H1 (cell line): ENCODE results near the gene GRIA4. TPM values are rescaled to one million over a fixed set of nuclear protein-coding genes. Genes with fewer than 3 reads are reported as not detected.

ENCODE experiments used
- GTF2F1 ChIP-seq: IDR thresholded peaks from 2 replicates; pipeline ENCODE4 v1.6.1; 2012; ENCODE audit warnings: low read depth, low read length, improper control_type of control experiment, borderline replicate concordance
- RBBP5 ChIP-seq: IDR thresholded peaks from 2 replicates; pipeline ENCODE4 v1.7.1; 2012; ENCODE audit warnings: low read depth, mild to moderate bottlenecking, inconsistent platforms, low read length, moderate library complexity, borderline replicate concordance
- polyA plus RNA-seq, 7 experiments: library from polyadenylated mRNA; depleted of rRNA in 3 of 7; stranded (reverse) in 5 of 7; unstranded in 2 of 7; fragments of >200 nt in 5 of 7; fragments of 200-250 nt in 2 of 7; gene quantifications; 1 replicate in 5 of 7; 2 replicates in 1 of 7; 4 replicates in 1 of 7; pipeline versions ENCODE4 v1.2.1 to v1.2.3, GENCODE V29; 2011 to 2013; ENCODE audit warnings: missing spikeins in 2 of 7, mixed read lengths in 2 of 7
- total RNA-seq: library from RNA; stranded (reverse); fragmentation: NEBNext Ultra II Directional; extraction: Animal tissue kit (Norgen Biotek cat#: 25700); gene quantifications from 2 replicates; pipeline ENCODE4 v1.2.1, GENCODE V29; 2021
- TF ChIP-seq, protein P1 (sequence below): fragments of 300-600 bp; sonication (generic); IDR thresholded peaks from 2 replicates; pipeline ENCODE4 v1.7.1; 2012; ENCODE audit warnings: low read length, moderate library complexity, mild to moderate bottlenecking, inconsistent platforms; ENCODE audit not compliant: insufficient replicate concordance

Gene GRIA4
- total and polyA plus RNA-seq, 2 of the 8 experiments (the other 6 are each of a cell fraction or from before 2014, with no cell fraction given), result 12.5 to 21.8 TPM

DNA sequence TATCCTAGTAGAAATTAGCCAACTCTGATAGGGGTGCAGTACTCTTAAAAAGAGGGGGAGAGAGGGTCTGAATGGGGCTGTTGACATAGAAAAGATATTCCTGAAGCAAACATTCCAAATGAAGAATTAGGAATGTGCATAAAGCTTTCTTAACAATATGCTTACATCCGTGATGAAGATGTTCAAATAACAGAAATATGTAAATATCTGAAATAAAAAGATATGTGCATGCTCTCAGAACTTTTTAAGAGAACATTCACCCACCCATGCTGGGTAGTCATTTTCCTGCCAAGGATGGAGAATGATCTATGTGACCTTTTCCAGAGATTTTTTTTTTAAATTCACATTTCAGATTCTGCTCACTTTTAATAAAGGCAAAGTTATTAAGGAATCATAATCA is 80.6 kb downstream of the GRIA4 start (continued):
- TF ChIP-seq, protein P1, sequence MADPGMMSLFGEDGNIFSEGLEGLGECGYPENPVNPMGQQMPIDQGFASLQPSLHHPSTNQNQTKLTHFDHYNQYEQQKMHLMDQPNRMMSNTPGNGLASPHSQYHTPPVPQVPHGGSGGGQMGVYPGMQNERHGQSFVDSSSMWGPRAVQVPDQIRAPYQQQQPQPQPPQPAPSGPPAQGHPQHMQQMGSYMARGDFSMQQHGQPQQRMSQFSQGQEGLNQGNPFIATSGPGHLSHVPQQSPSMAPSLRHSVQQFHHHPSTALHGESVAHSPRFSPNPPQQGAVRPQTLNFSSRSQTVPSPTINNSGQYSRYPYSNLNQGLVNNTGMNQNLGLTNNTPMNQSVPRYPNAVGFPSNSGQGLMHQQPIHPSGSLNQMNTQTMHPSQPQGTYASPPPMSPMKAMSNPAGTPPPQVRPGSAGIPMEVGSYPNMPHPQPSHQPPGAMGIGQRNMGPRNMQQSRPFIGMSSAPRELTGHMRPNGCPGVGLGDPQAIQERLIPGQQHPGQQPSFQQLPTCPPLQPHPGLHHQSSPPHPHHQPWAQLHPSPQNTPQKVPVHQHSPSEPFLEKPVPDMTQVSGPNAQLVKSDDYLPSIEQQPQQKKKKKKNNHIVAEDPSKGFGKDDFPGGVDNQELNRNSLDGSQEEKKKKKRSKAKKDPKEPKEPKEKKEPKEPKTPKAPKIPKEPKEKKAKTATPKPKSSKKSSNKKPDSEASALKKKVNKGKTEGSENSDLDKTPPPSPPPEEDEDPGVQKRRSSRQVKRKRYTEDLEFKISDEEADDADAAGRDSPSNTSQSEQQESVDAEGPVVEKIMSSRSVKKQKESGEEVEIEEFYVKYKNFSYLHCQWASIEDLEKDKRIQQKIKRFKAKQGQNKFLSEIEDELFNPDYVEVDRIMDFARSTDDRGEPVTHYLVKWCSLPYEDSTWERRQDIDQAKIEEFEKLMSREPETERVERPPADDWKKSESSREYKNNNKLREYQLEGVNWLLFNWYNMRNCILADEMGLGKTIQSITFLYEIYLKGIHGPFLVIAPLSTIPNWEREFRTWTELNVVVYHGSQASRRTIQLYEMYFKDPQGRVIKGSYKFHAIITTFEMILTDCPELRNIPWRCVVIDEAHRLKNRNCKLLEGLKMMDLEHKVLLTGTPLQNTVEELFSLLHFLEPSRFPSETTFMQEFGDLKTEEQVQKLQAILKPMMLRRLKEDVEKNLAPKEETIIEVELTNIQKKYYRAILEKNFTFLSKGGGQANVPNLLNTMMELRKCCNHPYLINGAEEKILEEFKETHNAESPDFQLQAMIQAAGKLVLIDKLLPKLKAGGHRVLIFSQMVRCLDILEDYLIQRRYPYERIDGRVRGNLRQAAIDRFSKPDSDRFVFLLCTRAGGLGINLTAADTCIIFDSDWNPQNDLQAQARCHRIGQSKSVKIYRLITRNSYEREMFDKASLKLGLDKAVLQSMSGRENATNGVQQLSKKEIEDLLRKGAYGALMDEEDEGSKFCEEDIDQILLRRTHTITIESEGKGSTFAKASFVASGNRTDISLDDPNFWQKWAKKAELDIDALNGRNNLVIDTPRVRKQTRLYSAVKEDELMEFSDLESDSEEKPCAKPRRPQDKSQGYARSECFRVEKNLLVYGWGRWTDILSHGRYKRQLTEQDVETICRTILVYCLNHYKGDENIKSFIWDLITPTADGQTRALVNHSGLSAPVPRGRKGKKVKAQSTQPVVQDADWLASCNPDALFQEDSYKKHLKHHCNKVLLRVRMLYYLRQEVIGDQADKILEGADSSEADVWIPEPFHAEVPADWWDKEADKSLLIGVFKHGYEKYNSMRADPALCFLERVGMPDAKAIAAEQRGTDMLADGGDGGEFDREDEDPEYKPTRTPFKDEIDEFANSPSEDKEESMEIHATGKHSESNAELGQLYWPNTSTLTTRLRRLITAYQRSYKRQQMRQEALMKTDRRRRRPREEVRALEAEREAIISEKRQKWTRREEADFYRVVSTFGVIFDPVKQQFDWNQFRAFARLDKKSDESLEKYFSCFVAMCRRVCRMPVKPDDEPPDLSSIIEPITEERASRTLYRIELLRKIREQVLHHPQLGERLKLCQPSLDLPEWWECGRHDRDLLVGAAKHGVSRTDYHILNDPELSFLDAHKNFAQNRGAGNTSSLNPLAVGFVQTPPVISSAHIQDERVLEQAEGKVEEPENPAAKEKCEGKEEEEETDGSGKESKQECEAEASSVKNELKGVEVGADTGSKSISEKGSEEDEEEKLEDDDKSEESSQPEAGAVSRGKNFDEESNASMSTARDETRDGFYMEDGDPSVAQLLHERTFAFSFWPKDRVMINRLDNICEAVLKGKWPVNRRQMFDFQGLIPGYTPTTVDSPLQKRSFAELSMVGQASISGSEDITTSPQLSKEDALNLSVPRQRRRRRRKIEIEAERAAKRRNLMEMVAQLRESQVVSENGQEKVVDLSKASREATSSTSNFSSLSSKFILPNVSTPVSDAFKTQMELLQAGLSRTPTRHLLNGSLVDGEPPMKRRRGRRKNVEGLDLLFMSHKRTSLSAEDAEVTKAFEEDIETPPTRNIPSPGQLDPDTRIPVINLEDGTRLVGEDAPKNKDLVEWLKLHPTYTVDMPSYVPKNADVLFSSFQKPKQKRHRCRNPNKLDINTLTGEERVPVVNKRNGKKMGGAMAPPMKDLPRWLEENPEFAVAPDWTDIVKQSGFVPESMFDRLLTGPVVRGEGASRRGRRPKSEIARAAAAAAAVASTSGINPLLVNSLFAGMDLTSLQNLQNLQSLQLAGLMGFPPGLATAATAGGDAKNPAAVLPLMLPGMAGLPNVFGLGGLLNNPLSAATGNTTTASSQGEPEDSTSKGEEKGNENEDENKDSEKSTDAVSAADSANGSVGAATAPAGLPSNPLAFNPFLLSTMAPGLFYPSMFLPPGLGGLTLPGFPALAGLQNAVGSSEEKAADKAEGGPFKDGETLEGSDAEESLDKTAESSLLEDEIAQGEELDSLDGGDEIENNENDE, result no peak
- no peak for TF ChIP-seq RBBP5
- TF ChIP-seq GTF2F1, result no peak
